ENCODE data around the gene WDR31. TPM values are rescaled to one million over a fixed set of nuclear protein-coding genes. Genes with fewer than 3 reads are reported as not detected.
"Not testable (repeated sequence)": the region's sequence is repeated elsewhere in the genome, so short reads cannot be mapped to it uniquely, and the experiment has no call there.

The WDR31 gene
- total RNA-seq, 2 donors from 2014 or later, result 4.5 to 8.4 TPM

- Histone ChIP-seq H3K9ac (ENCODE audit: extremely low read depth, low read length, poor library complexity, severe bottlenecking) (no peak overlapping the region), H3K36me3 (ENCODE audit: control insufficient read depth, insufficient read depth, low read length) (peaks cover 22% of the 10 kb centered on the region), H3K9me3 (ENCODE audit: control insufficient read depth, low read length) (no peaks in the 10 kb centered on the region), H3K4me1 (ENCODE audit: control insufficient read depth, insufficient read depth, low read length) (no peaks in the 10 kb centered on the region), H3K27me3 (ENCODE audit: control insufficient read depth, insufficient read depth, low read length, poor library complexity, severe bottlenecking) (no peaks in the 10 kb centered on the region), H3K4me3 (ENCODE audit: low read length) (no peak overlapping the region), H3K27ac (ENCODE audit: low read depth, low read length) (no peak overlapping the region)
- no peaks in the 10 kb centered on the region for H3K4me1 Mint-ChIP-seq
- 90 to 94% methylated on average over 8 of the region's 9 CpGs for WGBS, 2 experiments (ENCODE audit: insufficient coverage in 1 of 2, insufficient read length in 1 of 2)
- H3K27me3 Mint-ChIP-seq (ENCODE audit: insufficient read depth), result no peaks in the 10 kb centered on the region
- H3K4me3 Mint-ChIP-seq, result no peak overlapping the region
- peaks cover 15% of the 10 kb centered on the region for H3K36me3 Mint-ChIP-seq (ENCODE audit: low read depth)
- H3K27ac Mint-ChIP-seq, result no peak overlapping the region
- no peaks in the 10 kb centered on the region for H3K9me3 Mint-ChIP-seq
- TF ChIP-seq CTCF (conservative IDR thresholded peaks at IDR 0.05), result no peak
- DNase-seq, result no peak
Observed at GRCh38 chr9:113296796-113297558, 43.1 kb downstream of the WDR31 start.

GRCh38 chr9:113296247-113296646 lies 43.8 kb downstream of the WDR31 start:
- H3K36me3 ChIP-seq (ENCODE audit: control insufficient read depth, insufficient read depth, low read length), result peaks cover 29% of the 10 kb centered on the region
- peaks cover 23% of the 10 kb centered on the region for H3K36me3 Mint-ChIP-seq (ENCODE audit: low read depth)
- not testable (repeated sequence) for DNase-seq; H3K4me1 Mint-ChIP-seq; H3K27ac ChIP-seq (ENCODE audit: low read depth, low read length); H3K4me1 ChIP-seq (ENCODE audit: control insufficient read depth, insufficient read depth, low read length); H3K27me3 Mint-ChIP-seq (ENCODE audit: insufficient read depth); H3K9me3 ChIP-seq (ENCODE audit: control insufficient read depth, low read length); H3K4me3 ChIP-seq (ENCODE audit: low read length); H3K9ac ChIP-seq (ENCODE audit: extremely low read depth, low read length, poor library complexity, severe bottlenecking); H3K4me3 Mint-ChIP-seq; H3K9me3 Mint-ChIP-seq; H3K27me3 ChIP-seq (ENCODE audit: control insufficient read depth, insufficient read depth, low read length, poor library complexity, severe bottlenecking); H3K27ac Mint-ChIP-seq
- WGBS, 2 experiments (ENCODE audit: insufficient coverage in 1 of 2, insufficient read length in 1 of 2), result 88 to 95% methylated on average over 7 of the region's 8 CpGs

- Histone ChIP-seq H3K9ac (ENCODE audit: extremely low read depth, low read length, poor library complexity, severe bottlenecking) (no peak overlapping the region), H3K27ac (ENCODE audit: low read depth, low read length) (no peak overlapping the region), H3K9me3 (ENCODE audit: control insufficient read depth, low read length) (no peaks in the 10 kb centered on the region), H3K4me1 (ENCODE audit: control insufficient read depth, insufficient read depth, low read length) (no peaks in the 10 kb centered on the region), H3K36me3 (ENCODE audit: control insufficient read depth, insufficient read depth, low read length) (peaks cover 57% of the 10 kb centered on the region), H3K4me3 (ENCODE audit: low read length) (no peak overlapping the region), H3K27me3 (ENCODE audit: control insufficient read depth, insufficient read depth, low read length, poor library complexity, severe bottlenecking) (no peaks in the 10 kb centered on the region)
- no peak overlapping the region for H3K27ac Mint-ChIP-seq
- no peak overlapping the region for H3K4me3 Mint-ChIP-seq
- WGBS, 2 experiments (ENCODE audit: insufficient coverage in 1 of 2, insufficient read length in 1 of 2), result 92 to 95% methylated on average over 7 of the region's 7 CpGs
- DNase-seq, result no peak
- H3K4me1 Mint-ChIP-seq, result no peaks in the 10 kb centered on the region
- H3K9me3 Mint-ChIP-seq, result no peaks in the 10 kb centered on the region
- peaks cover 48% of the 10 kb centered on the region for H3K36me3 Mint-ChIP-seq (ENCODE audit: low read depth)
- no peak for TF ChIP-seq CTCF (conservative IDR thresholded peaks at IDR 0.05)
- H3K27me3 Mint-ChIP-seq (ENCODE audit: insufficient read depth), result no peaks in the 10 kb centered on the region
Observed at GRCh38 chr9:113293285-113293878, 46.7 kb downstream of the WDR31 start.

All from endodermal cell (in vitro differentiated cells).